ENCODE results near the gene PCSK4.
A peak's percentile ranks its signal among the peaks of the same experiment; 100 is the strongest.

The PCSK4 gene

DNA sequence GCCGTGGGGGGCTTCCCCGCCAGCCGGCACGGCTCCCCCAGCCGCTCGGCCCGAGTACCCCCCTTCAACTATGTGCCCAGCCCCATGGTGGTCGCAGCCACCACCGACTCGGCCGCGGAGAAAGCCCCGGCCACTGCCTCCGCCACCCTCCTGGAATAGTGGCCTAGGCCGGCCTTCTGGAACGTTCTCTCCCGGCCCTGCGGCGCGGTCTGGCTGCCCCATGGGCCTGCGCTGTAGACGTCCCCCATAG is 20.2 kb downstream of the PCSK4 start (continued):
- TF ChIP-seq, protein P1, sequence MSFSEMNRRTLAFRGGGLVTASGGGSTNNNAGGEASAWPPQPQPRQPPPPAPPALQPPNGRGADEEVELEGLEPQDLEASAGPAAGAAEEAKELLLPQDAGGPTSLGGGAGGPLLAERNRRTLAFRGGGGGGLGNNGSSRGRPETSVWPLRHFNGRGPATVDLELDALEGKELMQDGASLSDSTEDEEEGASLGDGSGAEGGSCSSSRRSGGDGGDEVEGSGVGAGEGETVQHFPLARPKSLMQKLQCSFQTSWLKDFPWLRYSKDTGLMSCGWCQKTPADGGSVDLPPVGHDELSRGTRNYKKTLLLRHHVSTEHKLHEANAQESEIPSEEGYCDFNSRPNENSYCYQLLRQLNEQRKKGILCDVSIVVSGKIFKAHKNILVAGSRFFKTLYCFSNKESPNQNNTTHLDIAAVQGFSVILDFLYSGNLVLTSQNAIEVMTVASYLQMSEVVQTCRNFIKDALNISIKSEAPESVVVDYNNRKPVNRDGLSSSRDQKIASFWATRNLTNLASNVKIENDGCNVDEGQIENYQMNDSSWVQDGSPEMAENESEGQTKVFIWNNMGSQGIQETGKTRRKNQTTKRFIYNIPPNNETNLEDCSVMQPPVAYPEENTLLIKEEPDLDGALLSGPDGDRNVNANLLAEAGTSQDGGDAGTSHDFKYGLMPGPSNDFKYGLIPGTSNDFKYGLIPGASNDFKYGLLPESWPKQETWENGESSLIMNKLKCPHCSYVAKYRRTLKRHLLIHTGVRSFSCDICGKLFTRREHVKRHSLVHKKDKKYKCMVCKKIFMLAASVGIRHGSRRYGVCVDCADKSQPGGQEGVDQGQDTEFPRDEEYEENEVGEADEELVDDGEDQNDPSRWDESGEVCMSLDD (tag by site-specific recombination; IDR thresholded peaks at IDR 0.05) = 0 out of 2 replicates have a peak, but pooled peaks have one; percentile 26
- peak; percentile 32 for TF ChIP-seq GLIS2 (tag by site-specific recombination; IDR thresholded peaks at IDR 0.05)
- TF ChIP-seq ZNF664 (tag by site-specific recombination; IDR thresholded peaks at IDR 0.05) = no peak
- TF ChIP-seq ZBTB7A (tag by site-specific recombination; IDR thresholded peaks at IDR 0.05; ENCODE audit: low read depth) = 0 out of 2 replicates have a peak, but pooled peaks have one; percentile 17
- TF ChIP-seq, protein P2, sequence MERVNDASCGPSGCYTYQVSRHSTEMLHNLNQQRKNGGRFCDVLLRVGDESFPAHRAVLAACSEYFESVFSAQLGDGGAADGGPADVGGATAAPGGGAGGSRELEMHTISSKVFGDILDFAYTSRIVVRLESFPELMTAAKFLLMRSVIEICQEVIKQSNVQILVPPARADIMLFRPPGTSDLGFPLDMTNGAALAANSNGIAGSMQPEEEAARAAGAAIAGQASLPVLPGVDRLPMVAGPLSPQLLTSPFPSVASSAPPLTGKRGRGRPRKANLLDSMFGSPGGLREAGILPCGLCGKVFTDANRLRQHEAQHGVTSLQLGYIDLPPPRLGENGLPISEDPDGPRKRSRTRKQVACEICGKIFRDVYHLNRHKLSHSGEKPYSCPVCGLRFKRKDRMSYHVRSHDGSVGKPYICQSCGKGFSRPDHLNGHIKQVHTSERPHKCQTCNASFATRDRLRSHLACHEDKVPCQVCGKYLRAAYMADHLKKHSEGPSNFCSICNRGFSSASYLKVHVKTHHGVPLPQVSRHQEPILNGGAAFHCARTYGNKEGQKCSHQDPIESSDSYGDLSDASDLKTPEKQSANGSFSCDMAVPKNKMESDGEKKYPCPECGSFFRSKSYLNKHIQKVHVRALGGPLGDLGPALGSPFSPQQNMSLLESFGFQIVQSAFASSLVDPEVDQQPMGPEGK (tag by site-specific recombination; IDR thresholded peaks at IDR 0.05) = peak; percentile 8; the same call in 1 of the 2 replicates
- TF ChIP-seq, protein P3, sequence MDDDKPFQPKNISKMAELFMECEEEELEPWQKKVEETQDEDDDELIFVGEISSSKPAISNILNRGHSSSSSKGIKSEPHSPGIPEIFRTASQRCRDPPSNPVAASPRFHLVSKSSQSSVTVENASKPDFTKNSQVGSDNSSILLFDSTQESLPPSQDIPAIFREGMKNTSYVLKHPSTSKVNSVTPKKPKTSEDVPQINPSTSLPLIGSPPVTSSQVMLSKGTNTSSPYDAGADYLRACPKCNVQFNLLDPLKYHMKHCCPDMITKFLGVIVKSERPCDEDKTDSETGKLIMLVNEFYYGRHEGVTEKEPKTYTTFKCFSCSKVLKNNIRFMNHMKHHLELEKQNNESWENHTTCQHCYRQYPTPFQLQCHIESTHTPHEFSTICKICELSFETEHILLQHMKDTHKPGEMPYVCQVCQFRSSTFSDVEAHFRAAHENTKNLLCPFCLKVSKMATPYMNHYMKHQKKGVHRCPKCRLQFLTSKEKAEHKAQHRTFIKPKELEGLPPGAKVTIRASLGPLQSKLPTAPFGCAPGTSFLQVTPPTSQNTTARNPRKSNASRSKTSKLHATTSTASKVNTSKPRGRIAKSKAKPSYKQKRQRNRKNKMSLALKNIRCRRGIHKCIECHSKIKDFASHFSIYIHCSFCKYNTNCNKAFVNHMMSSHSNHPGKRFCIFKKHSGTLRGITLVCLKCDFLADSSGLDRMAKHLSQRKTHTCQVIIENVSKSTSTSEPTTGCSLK (tag by site-specific recombination; IDR thresholded peaks at IDR 0.05) = no peak
- no peak for TF ChIP-seq PRDM1 (tag by site-specific recombination; IDR thresholded peaks at IDR 0.05)
- 0 out of 2 replicates have a peak, but pooled peaks have one; percentile 19 for TF ChIP-seq ZNF324 (tag by site-specific recombination; IDR thresholded peaks at IDR 0.05)

DNA sequence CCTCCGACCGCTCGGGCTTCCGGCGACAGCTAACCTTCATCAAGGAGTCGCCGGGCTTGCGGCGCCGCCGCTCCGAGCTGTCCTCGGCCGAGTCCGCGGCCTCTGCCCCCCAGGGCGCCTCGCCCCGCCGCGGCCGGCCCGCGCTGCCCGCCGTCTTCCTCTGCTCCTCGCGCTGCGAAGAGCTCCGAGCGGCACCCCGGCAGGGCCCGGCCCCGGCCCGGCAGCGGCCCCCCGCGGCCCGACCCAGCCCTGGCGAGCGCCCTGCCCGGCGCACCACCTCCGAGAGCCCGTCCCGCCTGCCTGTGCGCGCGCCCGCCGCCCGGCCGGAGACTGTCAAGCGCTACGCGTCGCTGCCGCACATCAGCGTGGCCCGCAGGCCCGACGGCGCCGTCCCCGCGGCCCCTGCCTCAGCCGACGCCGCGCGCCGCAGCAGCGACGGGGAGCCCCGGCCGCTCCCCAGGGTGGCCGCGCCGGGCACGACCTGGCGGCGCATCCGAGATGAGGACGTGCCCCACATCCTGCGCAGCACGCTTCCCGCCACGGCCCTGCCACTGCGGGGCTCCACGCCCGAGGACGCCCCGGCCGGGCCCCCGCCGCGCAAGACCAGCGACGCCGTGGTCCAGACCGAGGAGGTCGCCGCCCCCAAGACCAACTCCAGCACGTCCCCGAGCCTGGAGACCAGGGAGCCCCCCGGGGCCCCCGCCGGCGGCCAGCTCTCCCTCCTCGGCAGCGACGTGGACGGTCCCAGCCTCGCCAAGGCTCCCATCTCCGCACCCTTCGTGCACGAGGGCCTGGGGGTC is 20.7 kb downstream of the PCSK4 start:
- Histone ChIP-seq H3K36me3 (ENCODE audit: control insufficient read depth in 2 of 2, insufficient read depth in 1 of 2, low read length in 2 of 2) (peaks cover 0 to 13% of the 10 kb centered on the region in 2 experiments; a peak in 1 of 3 replicates), H3K4me1 (ENCODE audit: control insufficient read depth, insufficient read depth, low read length) (peaks cover 12% of the 10 kb centered on the region), H3K9me3 (ENCODE audit: control insufficient read depth, insufficient read depth, low read depth, low read length) (no peaks in the 10 kb centered on the region), H3K27ac (ENCODE audit: extremely low read depth, low read depth, low read length) (peak overlapping the region; percentile 46; the same call in 1 of the 2 replicates), H3K4me3 (ENCODE audit: low read depth, low read length) (peak overlapping the region; percentile 28)
- POLR2A ChIA-PET = interaction anchor here (0.5 to 0.6 kb wide), 2 partner anchors 12 to 397 kb away, joined by 3 to 6 read pairs; no protein-coding TSS in a partner anchor
- TF ChIP-seq SCRT1 (tag by site-specific recombination; IDR thresholded peaks at IDR 0.05; ENCODE audit: borderline replicate concordance) (no peak), KLF10 (tag by site-specific recombination; IDR thresholded peaks at IDR 0.05) (no peak), MYNN (tag by site-specific recombination; IDR thresholded peaks at IDR 0.05; ENCODE audit: borderline replicate concordance) (no peak), ZBTB7A (tag by site-specific recombination; IDR thresholded peaks at IDR 0.05; ENCODE audit: low read depth) (peak; percentile 35; the same call in 1 of the 2 replicates), ZNF521 (tag by site-specific recombination; IDR thresholded peaks at IDR 0.05) (no peak), ZNF341 (tag by site-specific recombination; IDR thresholded peaks at IDR 0.05; ENCODE audit: low read depth) (no peak), ZNF184 (tag by site-specific recombination; IDR thresholded peaks at IDR 0.05) (no peak), GLIS1 (tag by site-specific recombination; IDR thresholded peaks at IDR 0.05) (peak; percentile 43; the same call in 1 of the 2 replicates), ZNF624 (tag by site-specific recombination; IDR thresholded peaks at IDR 0.05) (no peak), ZBTB17 (tag by site-specific recombination; IDR thresholded peaks at IDR 0.05) (no peak), GLIS2 (tag by site-specific recombination; IDR thresholded peaks at IDR 0.05) (peak; percentile 50; the same call in 1 of the 2 replicates)
- TF ChIP-seq, protein P4, sequence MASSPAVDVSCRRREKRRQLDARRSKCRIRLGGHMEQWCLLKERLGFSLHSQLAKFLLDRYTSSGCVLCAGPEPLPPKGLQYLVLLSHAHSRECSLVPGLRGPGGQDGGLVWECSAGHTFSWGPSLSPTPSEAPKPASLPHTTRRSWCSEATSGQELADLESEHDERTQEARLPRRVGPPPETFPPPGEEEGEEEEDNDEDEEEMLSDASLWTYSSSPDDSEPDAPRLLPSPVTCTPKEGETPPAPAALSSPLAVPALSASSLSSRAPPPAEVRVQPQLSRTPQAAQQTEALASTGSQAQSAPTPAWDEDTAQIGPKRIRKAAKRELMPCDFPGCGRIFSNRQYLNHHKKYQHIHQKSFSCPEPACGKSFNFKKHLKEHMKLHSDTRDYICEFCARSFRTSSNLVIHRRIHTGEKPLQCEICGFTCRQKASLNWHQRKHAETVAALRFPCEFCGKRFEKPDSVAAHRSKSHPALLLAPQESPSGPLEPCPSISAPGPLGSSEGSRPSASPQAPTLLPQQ (tag by site-specific recombination; IDR thresholded peaks at IDR 0.05) = no peak
- TF ChIP-seq, protein P5, sequence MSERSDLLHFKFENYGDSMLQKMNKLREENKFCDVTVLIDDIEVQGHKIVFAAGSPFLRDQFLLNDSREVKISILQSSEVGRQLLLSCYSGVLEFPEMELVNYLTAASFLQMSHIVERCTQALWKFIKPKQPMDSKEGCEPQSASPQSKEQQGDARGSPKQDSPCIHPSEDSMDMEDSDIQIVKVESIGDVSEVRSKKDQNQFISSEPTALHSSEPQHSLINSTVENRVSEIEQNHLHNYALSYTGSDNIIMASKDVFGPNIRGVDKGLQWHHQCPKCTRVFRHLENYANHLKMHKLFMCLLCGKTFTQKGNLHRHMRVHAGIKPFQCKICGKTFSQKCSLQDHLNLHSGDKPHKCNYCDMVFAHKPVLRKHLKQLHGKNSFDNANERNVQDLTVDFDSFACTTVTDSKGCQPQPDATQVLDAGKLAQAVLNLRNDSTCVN (tag by site-specific recombination; optimal IDR thresholded peaks at IDR 0.05) = no peak
- CTCF ChIA-PET = interaction anchor here (0.9 to 1.3 kb wide), 2 partner anchors 16 to 21 kb away, joined by 3 read pairs; partner anchors contain the start of gene PCSK4

Data from HEK293 (cell line).